SW 1271 (cell line): ENCODE measurements around the gene AAR2.

ENCODE experiments used
- DNase-seq, 2 experiments: peaks; one replicate each; lab custom pipeline; 2025; lab: John Stamatoyannopoulos, UW

The AAR2 gene

DNA sequence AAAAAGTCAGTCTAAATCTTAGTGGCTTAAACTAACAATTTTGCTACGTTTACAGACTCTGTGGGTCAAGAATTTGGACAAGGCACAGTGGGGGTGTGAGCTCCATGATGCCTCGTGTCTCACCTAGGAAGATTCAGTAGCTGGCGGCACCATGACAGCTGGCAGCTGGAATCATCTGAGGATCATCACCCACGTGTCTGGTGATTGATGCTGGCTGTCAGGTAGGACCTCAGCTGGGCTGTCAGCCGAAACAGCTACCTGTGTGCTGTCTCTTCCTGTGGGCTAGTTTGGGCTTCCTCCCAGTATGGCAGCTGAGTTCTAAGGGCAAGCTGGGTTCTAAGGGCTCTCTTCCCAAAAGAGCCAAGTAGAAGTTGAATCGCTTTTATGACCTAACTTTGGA, 43.5 kb downstream of the AAR2 start:
- DNase-seq = no peak

GRCh38 chr20:36281785-36282380, 45.6 kb downstream of the AAR2 start:
- no peak for DNase-seq

GRCh38 chr20:36284751-36285150, 48.5 kb downstream of the AAR2 start:
- no peak for DNase-seq

- no peak for DNase-seq
Measured at GRCh38 chr20:36285746-36286447, 49.6 kb downstream of the AAR2 start.

GRCh38 chr20:36297656-36298055, 61.4 kb downstream of the AAR2 start:
- no peak for DNase-seq

DNA sequence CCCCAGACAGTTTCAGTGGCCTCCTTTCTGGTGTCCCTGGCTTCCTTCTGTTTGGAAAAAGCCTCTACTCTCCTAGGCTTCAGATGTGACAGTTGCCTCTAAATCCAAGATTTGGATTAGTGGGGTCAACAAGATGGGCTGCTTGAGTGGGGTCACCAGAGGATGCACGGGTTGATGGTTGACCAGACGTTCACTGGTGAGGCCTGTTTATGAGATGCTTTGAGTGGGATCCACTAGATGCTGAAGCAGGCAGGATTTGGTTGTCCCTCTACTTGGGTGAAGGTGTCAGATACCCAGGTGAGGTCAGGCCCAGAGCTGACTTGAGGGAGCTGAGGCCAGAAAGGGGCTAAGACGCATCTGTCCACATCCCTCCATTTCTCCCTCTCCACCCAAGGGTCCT, 61.8 kb downstream of the AAR2 start:
- DNase-seq = no peak

GRCh38 chr20:36298795-36299339, 62.6 kb downstream of the AAR2 start:
- DNase-seq = no peak

GRCh38 chr20:36299459-36299858, 63.2 kb downstream of the AAR2 start:
- no peak for DNase-seq

- DNase-seq = no peak
Measured at GRCh38 chr20:36301359-36302119, 65.3 kb downstream of the AAR2 start.

DNA sequence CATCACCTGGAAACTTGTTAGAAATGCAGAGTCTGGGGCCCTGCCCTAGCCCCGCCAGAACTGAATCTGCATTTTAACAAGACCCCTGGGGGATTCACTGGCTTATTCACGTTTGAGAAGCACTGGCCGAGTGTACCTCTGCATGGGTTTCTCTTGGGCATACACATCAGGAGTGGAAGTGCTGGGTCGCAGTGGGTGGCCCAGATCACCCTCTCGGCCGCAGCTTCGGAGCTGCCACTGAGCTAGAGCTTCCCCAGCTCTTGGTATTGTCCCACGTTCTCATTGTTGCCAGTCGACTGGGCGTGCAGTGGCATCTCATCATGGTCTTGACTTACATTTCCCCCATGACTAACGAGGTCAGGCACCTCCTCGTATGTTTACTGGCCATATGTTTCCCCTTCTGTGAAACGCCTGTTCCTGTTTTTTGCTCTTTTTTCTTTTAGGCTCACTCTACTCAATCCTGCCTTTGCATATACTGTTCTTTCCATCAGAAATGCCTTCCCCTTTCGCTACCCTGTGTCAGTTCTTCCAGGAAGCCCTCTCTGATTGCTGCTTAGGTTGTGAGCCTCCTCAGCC, 66.8 kb downstream of the AAR2 start:
- no peak for DNase-seq

GRCh38 chr20:36303831-36304230, 67.6 kb downstream of the AAR2 start:
- DNase-seq = no peak

DNA sequence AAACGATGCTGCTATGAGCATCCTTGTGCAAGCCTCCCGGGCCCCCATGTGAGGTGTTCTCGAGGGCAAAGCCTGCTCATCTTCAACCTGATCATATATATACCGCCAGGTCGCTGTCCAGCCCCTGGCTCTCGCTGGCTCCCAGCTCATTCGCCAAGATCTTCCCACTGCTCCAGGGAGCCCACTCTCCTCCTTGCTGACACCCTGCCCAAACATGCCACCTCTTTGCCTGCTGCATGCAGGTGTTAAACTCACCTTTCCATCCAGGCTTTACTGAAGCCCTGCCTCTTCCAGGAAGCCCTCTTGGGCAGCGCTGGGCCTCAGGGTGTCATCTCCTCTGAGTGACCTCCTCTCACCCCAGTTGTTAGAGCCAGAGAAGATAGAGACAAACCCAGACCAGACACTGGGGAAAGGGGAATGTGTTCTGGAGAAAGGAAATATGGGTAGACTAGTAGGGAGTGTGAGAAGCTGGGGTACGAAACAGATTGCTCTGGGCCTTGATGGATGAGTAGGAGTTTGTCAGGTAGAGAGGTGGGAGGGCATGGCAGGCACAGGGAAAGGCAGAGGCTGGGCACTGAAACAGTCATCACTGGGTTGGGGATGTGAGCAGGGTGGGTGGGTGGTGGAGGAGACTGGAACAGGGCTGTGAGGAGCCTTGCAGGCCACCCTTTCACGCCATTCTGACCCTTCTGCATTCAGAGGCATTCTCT, 68.7 kb downstream of the AAR2 start:
- DNase-seq = no peak

DNA sequence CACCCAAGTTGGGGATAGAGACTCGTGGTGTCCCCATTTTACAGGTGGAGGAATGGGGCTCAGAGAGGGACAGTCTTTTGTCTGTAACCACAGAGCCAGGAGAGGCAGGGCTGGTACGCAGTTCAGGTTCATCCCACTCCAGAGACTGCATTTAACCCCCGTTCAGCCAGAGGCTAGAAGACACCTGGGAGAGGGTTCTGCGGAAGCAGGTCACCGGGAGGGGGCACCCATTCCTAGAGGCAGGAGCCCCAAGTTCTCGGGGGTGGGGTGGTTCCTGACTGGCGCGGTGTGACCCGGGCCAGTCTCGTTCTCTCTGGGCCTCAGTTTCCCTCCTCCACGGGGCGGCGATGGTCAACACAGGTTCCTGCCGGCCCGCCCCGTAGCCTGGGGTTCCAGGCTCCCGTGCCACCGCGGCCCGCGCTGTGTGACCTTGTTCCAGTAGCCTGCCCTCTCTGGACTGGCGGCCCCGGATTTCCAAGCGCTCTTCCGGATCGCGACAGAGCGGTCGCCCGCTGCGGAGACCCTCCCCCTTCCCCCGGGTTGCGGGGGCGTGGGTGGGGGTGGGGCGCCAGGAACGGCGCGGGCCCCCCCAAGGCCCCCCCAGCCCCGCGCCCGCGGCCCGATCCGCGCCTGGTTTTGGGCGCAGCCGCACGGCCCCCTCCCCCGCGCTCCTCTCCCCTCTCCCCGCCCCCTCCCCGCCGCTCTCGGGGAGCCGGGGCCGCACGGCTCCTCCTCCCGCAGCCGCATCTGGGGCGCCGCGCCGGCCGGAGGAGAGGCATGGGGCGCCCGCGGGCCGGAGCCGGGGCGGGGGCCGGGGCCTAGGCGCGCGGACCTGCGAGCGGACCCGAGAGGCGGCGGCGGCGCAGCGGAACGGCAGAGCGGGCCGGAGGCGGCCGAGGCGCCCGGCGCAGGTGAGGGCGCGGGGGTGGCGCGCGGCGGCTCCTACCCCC, 69.6 kb downstream of the AAR2 start, which contains the start of gene DLGAP4:
Gene DLGAP4 (plus strand): TSS at position 738 of the 950 bp plus-strand sequence. CDS start 125,379 bp downstream, outside the sequence.
- no peak for DNase-seq
